Astrocyte of the cerebellum (primary cell): ENCODE data around the gene PTOV1.
"Not testable (repeated sequence)": the region's sequence is repeated elsewhere in the genome, so short reads cannot be mapped to it uniquely, and the experiment has no call there.

Experiments used
- DNase-seq: peaks from one replicate; pipeline ENCODE4 v3.0.0-alpha.2; 2011; ENCODE audit warnings: low read depth
- H3K4me3 ChIP-seq: 2 replicates; pipeline ENCODE4 v1.5.1; 2011; ENCODE audit warnings: mild to moderate bottlenecking, low read depth, low read length, moderate library complexity
- in situ Hi-C: cut with HindIII; loops from 2 replicates; pipeline ENCODE4 v1.10.0; 2017; ENCODE audit warnings: low sequenced_read_pairs
- TF ChIP-seq, protein P1 (sequence below): IDR thresholded peaks from 2 replicates; pipeline ENCODE4 v1.5.1; 2012; ENCODE audit warnings: low read length, low read depth, moderate library complexity, mild to moderate bottlenecking; ENCODE audit errors: missing control alignments

PTOV1 gene

DNA sequence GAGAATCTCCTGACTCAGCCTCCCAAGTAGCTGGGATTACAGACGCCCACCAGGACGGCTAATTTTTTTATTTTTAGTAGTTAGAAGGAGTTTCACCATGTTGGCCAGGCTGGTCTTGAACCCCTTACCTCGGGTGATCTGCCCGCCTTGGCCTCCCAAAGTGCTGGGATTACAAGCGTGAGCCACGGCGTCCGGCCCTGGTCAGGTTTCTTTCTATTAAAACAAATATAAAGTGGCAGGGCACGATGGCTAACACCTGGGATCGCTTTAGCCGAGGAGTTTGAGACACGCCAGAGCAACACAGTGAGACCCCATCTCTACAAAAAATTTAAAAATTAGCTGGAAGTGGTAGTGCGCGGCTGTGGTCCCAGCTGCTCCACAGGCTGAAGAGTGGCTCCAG, 34.4 kb upstream of the PTOV1 start:
- in situ Hi-C loops, result no loop called here
- DNase-seq, result no peak
- no peak overlapping the region for H3K4me3 ChIP-seq
- TF ChIP-seq, protein P1, sequence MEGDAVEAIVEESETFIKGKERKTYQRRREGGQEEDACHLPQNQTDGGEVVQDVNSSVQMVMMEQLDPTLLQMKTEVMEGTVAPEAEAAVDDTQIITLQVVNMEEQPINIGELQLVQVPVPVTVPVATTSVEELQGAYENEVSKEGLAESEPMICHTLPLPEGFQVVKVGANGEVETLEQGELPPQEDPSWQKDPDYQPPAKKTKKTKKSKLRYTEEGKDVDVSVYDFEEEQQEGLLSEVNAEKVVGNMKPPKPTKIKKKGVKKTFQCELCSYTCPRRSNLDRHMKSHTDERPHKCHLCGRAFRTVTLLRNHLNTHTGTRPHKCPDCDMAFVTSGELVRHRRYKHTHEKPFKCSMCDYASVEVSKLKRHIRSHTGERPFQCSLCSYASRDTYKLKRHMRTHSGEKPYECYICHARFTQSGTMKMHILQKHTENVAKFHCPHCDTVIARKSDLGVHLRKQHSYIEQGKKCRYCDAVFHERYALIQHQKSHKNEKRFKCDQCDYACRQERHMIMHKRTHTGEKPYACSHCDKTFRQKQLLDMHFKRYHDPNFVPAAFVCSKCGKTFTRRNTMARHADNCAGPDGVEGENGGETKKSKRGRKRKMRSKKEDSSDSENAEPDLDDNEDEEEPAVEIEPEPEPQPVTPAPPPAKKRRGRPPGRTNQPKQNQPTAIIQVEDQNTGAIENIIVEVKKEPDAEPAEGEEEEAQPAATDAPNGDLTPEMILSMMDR, result no peak

DNA sequence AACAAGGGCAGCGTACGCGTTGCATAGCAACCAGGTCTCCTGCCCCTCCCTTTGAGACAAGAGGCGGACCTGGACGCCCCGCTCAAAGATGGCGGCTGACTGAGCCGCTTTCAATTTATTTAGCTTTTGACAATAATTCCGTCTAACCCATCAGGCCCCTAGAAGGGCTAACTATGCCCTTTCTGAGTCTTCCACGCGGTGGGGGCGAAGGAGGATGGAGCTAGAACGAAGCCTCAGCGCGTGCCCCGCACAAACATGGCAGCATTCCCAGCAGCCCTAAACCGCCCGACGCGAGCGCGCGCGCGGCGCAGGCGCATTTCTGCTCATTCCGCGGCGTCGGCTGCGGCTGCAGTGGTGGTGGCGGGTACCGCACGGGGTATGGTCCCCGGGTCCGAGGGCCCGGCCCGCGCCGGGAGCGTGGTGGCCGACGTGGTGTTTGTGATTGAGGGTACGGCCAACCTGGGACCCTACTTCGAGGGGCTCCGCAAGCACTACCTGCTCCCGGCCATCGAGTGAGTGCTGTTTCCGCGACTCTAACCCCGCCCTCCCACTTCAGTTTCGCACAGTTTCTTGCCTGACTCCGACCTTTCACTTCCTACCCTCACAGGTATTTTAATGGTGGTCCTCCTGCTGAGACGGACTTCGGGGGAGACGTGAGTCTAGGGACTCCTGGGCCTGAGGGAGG, 32.9 kb upstream of the PTOV1 start, which contains the start of gene MED25:
Gene MED25 (plus strand): TSS at position 326 of the 685 bp plus-strand sequence. CDS start 53 bp downstream, at position 379.
- DNase-seq, result peak; percentile 56
- in situ Hi-C loops, result no loop called here
- TF ChIP-seq, protein P1, result peak; percentile 10
- H3K4me3 ChIP-seq, result peak within 1 kb of the TSS; percentile 98

DNA sequence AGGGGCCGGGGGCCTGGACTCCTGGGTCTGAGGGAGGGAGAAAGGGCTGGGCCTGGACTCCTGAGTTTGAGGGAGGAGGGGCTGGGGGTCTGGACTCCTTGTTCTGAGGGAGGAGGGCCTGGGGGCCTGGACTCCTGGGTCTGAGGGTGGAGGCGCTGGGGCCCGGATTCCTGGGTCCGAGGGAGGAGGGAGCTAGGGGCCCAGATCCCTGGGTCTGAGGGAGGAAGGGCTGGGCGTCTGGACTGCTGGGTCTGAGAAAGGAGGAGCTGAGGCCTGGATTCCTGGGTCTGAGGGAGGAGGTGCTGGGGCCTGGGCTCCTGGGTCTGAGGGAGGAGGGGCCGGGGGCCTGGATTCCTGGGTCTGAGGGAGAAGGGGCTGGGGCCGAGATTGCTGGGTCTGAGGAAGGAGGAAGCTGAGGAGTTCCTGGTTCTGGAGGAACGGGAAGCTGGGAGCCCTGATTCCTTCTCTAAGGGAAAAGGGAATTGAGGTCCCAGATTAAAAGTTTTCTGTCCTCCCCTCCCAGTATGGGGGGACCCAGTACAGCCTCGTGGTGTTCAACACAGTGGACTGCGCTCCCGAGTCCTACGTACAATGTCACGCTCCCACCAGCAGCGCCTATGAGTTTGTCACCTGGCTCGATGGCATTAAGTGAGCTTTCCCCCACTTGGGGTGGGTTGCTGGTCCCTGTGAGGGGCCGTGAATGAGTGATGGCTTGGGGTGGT, 32.1 kb upstream of the PTOV1 start:
- peak overlapping the region; percentile 98 for H3K4me3 ChIP-seq
- TF ChIP-seq, protein P1, result no peak
- in situ Hi-C loops, result no loop called here
- no peak for DNase-seq

DNA sequence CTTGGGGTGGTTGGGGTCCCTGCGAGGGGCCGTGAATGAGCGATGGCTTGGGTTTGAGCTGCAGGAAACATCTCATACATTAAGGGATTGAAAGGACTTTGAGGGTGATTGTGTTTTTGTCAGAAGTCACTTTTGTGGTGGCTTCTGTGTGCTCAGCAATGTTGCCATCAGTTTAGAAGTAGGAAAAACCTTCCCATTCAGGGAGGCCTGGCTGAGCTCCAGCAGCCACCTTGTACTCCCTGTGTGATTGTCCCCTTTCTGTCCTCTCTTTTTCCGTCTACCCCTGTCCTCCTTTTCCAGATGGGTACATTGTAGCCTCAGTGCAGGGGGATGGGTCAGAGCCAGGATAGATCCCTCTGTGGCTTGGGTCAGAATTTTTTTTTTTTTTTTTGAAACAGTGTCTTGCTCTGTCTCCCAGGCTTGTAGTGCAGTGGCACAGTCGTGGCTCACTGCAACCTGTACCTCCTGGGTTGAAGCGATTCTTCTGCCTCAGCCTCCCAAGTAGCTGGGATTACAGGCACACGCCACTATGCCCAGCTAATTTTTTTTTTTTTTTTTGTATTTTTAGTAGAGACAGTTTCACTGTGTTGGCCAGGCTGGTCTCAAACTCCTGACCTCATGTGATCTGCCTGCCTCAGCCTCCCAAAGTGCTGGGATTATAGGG, 31.4 kb upstream of the PTOV1 start:
- DNase-seq, in situ Hi-C loops: not testable (repeated sequence)
- H3K4me3 ChIP-seq, result peak overlapping the region; percentile 98

DNA sequence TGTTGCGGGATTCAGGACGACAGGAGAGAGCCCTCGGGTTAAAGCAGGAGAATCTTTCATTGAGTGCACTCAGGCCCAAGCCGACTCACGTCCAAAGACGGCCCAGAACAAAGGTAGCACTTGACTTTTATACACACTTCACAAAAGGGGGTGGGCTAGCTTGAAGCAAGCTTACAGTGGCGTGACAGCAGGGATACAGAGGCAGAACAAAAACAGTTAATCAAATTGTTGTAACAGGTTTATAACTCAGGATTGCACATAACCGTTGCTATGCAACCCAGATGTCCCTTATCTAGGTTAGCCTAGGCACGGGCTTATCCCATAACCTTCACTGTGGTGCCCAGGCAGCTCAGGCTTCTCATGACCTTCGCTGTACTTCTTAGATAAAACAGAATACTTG, 30.8 kb upstream of the PTOV1 start:
- in situ Hi-C loops, result no loop called here
- no peak overlapping the region for H3K4me3 ChIP-seq
- DNase-seq, result no peak
- TF ChIP-seq, protein P1, result no peak

DNA sequence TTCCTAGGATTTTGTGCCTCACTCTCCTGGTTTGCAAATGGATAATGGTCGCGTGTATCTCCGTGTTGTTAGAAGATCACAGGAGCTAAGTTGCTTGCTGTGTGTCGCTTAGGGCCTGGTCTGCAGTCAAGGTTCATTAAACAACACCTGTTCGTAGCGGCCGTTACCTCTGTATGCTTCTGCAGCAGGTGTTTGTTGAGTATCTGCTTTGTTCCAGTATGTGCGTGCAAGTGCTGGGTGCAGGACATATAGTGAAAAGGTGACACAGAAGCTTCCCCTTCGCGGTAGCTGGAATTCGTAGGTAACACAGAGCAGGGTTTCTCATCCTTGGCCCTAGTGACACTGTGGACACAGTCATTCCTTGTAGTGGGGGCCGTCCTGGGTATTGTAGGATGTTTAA, 27.5 kb upstream of the PTOV1 start:
- in situ Hi-C loops, result no loop called here
- TF ChIP-seq, protein P1, result no peak
- H3K4me3 ChIP-seq, result no peak overlapping the region
- DNase-seq, result no peak
